Measurements from ENCODE around the gene PPM1M.
A peak's percentile ranks its signal among the peaks of the same experiment; 100 is the strongest.

PPM1M gene

GRCh38 chr3:52231502-52232278 is 13.9 kb upstream of the PPM1M start:
- DNase-seq: peak; percentile 76

GRCh38 chr3:52232279-52233107 is 13.1 kb upstream of the PPM1M start:
- H3K27ac Mint-ChIP-seq: no peak overlapping the region
- H3K4me1 Mint-ChIP-seq: peaks cover 20% of the 10 kb centered on the region
- peak; percentile 14 for TF ChIP-seq CTCF (IDR thresholded peaks at IDR 0.05)
- DNase-seq: no peak
- H3K9me3 Mint-ChIP-seq: no peaks in the 10 kb centered on the region
- H3K36me3 Mint-ChIP-seq (ENCODE audit: low read depth): peaks cover 4% of the 10 kb centered on the region
- no peak overlapping the region for H3K4me3 Mint-ChIP-seq
- H3K27me3 Mint-ChIP-seq (ENCODE audit: low read depth, poor library complexity): no peaks in the 10 kb centered on the region

More at GRCh38 chr3:52231502-52232278, 13.9 kb upstream of the PPM1M start:
- no peak overlapping the region for H3K4me3 Mint-ChIP-seq
- peaks cover 15% of the 10 kb centered on the region for H3K4me1 Mint-ChIP-seq
- H3K27me3 Mint-ChIP-seq (ENCODE audit: low read depth, poor library complexity): no peaks in the 10 kb centered on the region
- no peaks in the 10 kb centered on the region for H3K9me3 Mint-ChIP-seq
- TF ChIP-seq CTCF (IDR thresholded peaks at IDR 0.05): peak; percentile 69
- peaks cover 4% of the 10 kb centered on the region for H3K36me3 Mint-ChIP-seq (ENCODE audit: low read depth)
- H3K27ac Mint-ChIP-seq: no peak overlapping the region

GRCh38 chr3:52233108-52233591 is 12.4 kb upstream of the PPM1M start:
- Mint-ChIP-seq H3K27me3 (ENCODE audit: low read depth, poor library complexity) (no peaks in the 10 kb centered on the region), H3K9me3 (no peaks in the 10 kb centered on the region), H3K27ac (no peak overlapping the region), H3K4me1 (peaks cover 26% of the 10 kb centered on the region), H3K36me3 (ENCODE audit: low read depth) (peaks cover 4% of the 10 kb centered on the region), H3K4me3 (no peak overlapping the region)
- TF ChIP-seq CTCF (IDR thresholded peaks at IDR 0.05): no peak
- no peak for DNase-seq

GRCh38 chr3:52233968-52234367 is 11.6 kb upstream of the PPM1M start:
- no peaks in the 10 kb centered on the region for H3K27me3 Mint-ChIP-seq (ENCODE audit: low read depth, poor library complexity)
- no peak for DNase-seq
- H3K9me3 Mint-ChIP-seq: no peaks in the 10 kb centered on the region
- no peak for TF ChIP-seq CTCF (IDR thresholded peaks at IDR 0.05)
- peaks cover 4% of the 10 kb centered on the region for H3K36me3 Mint-ChIP-seq (ENCODE audit: low read depth)
- peaks cover 33% of the 10 kb centered on the region for H3K4me1 Mint-ChIP-seq
- no peak overlapping the region for H3K27ac Mint-ChIP-seq
- H3K4me3 Mint-ChIP-seq: no peak overlapping the region

GRCh38 chr3:52234516-52235447 is 10.8 kb upstream of the PPM1M start:
- no peak for TF ChIP-seq CTCF (IDR thresholded peaks at IDR 0.05)
- Mint-ChIP-seq H3K36me3 (ENCODE audit: low read depth) (peaks cover 4% of the 10 kb centered on the region), H3K27me3 (ENCODE audit: low read depth, poor library complexity) (no peaks in the 10 kb centered on the region), H3K4me1 (peaks cover 40% of the 10 kb centered on the region), H3K4me3 (no peak overlapping the region), H3K27ac (no peak overlapping the region), H3K9me3 (no peaks in the 10 kb centered on the region)
- DNase-seq: no peak
